ENCODE results near the gene SKAP1.

Gene SKAP1

GRCh38 chr17:48104440-48104839 is 325.6 kb downstream of the SKAP1 start:
- no peaks in the 10 kb centered on the region for H3K9me2 ChIP-seq (replicated peaks; ENCODE audit: insufficient read depth, low read length)
- no peak overlapping the region for H3K4me3 ChIP-seq (ENCODE audit: low read length)
- H3F3A ChIP-seq (ENCODE audit: insufficient read depth, low read length): peaks cover 36% of the 10 kb centered on the region
- DNase-seq: no peak
- no peaks in the 10 kb centered on the region for H3K36me3 ChIP-seq (replicated peaks; ENCODE audit: insufficient read depth, low read length)
- no peaks in the 10 kb centered on the region for H4K20me1 ChIP-seq (ENCODE audit: insufficient read depth, low read length)
- H3K9me3 ChIP-seq (replicated peaks; ENCODE audit: insufficient read depth, low read length): no peaks in the 10 kb centered on the region
- peaks cover 11% of the 10 kb centered on the region for H3K4me1 ChIP-seq (ENCODE audit: low read length)
- no peak overlapping the region for H3K9ac ChIP-seq (ENCODE audit: low read length)
- H3K4me2 ChIP-seq (ENCODE audit: low read depth, low read length): no peak overlapping the region
- no peaks in the 10 kb centered on the region for H3K27me3 ChIP-seq (replicated peaks; ENCODE audit: insufficient read depth, low read length)
- no peak overlapping the region for H3K27ac ChIP-seq (ENCODE audit: low read length)
- peaks cover 34% of the 10 kb centered on the region for H3K79me2 ChIP-seq (ENCODE audit: low read length)
- H2AFZ ChIP-seq (ENCODE audit: low read length): no peak overlapping the region
- TF ChIP-seq EZH2 (optimal IDR thresholded peaks at IDR 0.05; ENCODE audit: low read depth, low read length) (no peak), CTCF (IDR thresholded peaks at IDR 0.05; ENCODE audit: low read length) (no peak), EZH2phosphoT487 (IDR thresholded peaks at IDR 0.05; ENCODE audit: low read length) (no peak)

GRCh38 chr17:48102798-48103715 is 327.0 kb downstream of the SKAP1 start:
- 0 out of 2 replicates have a peak overlapping the region, but pooled peaks have one; percentile 96 for H3K4me3 ChIP-seq (ENCODE audit: low read length)
- TF ChIP-seq EZH2phosphoT487 (IDR thresholded peaks at IDR 0.05; ENCODE audit: low read length) (no peak), CTCF (IDR thresholded peaks at IDR 0.05; ENCODE audit: low read length) (no peak), EZH2 (optimal IDR thresholded peaks at IDR 0.05; ENCODE audit: low read depth, low read length) (no peak)
- peak; percentile 68 for DNase-seq
- H3F3A ChIP-seq (ENCODE audit: insufficient read depth, low read length): peaks cover 31% of the 10 kb centered on the region
- peak overlapping the region; percentile 73; the same call in 1 of the 2 replicates for H3K27ac ChIP-seq (ENCODE audit: low read length)
- H3K79me2 ChIP-seq (ENCODE audit: low read length): peaks cover 34% of the 10 kb centered on the region
- no peak overlapping the region for H3K9ac ChIP-seq (ENCODE audit: low read length)
- H3K27me3 ChIP-seq (replicated peaks; ENCODE audit: insufficient read depth, low read length): no peaks in the 10 kb centered on the region
- H4K20me1 ChIP-seq (ENCODE audit: insufficient read depth, low read length): no peaks in the 10 kb centered on the region
- H3K4me2 ChIP-seq (ENCODE audit: low read depth, low read length): peak overlapping the region; percentile 96; the same call in 1 of the 2 replicates
- no peaks in the 10 kb centered on the region for H3K9me2 ChIP-seq (replicated peaks; ENCODE audit: insufficient read depth, low read length)
- no peaks in the 10 kb centered on the region for H3K9me3 ChIP-seq (replicated peaks; ENCODE audit: insufficient read depth, low read length)
- peak overlapping the region; percentile 41; the same call in 1 of the 2 replicates for H2AFZ ChIP-seq (ENCODE audit: low read length)
- no peaks in the 10 kb centered on the region for H3K36me3 ChIP-seq (replicated peaks; ENCODE audit: insufficient read depth, low read length)
- H3K4me1 ChIP-seq (ENCODE audit: low read length): peaks cover 9% of the 10 kb centered on the region

- Histone ChIP-seq H3K9me2 (replicated peaks; ENCODE audit: insufficient read depth, low read length) (no peaks in the 10 kb centered on the region), H2AFZ (ENCODE audit: low read length) (peak overlapping the region; percentile 49), H3K4me1 (ENCODE audit: low read length) (peaks cover 14% of the 10 kb centered on the region), H3K9ac (ENCODE audit: low read length) (peak overlapping the region; percentile 34; the same call in 1 of the 2 replicates), H3K27ac (ENCODE audit: low read length) (peak overlapping the region; percentile 73; the same call in 1 of the 2 replicates), H3K27me3 (replicated peaks; ENCODE audit: insufficient read depth, low read length) (no peaks in the 10 kb centered on the region), H3K4me3 (ENCODE audit: low read length) (peak overlapping the region; percentile 96), H3K9me3 (replicated peaks; ENCODE audit: insufficient read depth, low read length) (no peaks in the 10 kb centered on the region), H3F3A (ENCODE audit: insufficient read depth, low read length) (peaks cover 26% of the 10 kb centered on the region), H3K79me2 (ENCODE audit: low read length) (peaks cover 39% of the 10 kb centered on the region), H3K36me3 (replicated peaks; ENCODE audit: insufficient read depth, low read length) (no peaks in the 10 kb centered on the region), H4K20me1 (ENCODE audit: insufficient read depth, low read length) (no peaks in the 10 kb centered on the region), H3K4me2 (ENCODE audit: low read depth, low read length) (peak overlapping the region; percentile 96)
- no peak for DNase-seq
- TF ChIP-seq EZH2 (optimal IDR thresholded peaks at IDR 0.05; ENCODE audit: low read depth, low read length): no peak
- TF ChIP-seq EZH2phosphoT487 (IDR thresholded peaks at IDR 0.05; ENCODE audit: low read length): no peak
- TF ChIP-seq CTCF (IDR thresholded peaks at IDR 0.05; ENCODE audit: low read length): no peak
Observed at GRCh38 chr17:48102043-48102750, 327.8 kb downstream of the SKAP1 start.
